Keratinocyte (primary cell): ENCODE results near the gene TIA1. TPM values are rescaled to one million over a fixed set of nuclear protein-coding genes. Genes with fewer than 3 reads are reported as not detected.
"Not testable (repeated sequence)": the region's sequence is repeated elsewhere in the genome, so short reads cannot be mapped to it uniquely, and the experiment has no call there.

Experiments
- DNase-seq: peaks from one replicate; pipeline ENCODE4 v3.0.0-alpha.2; 2011; ENCODE audit warnings: low read depth, missing footprints, low spot score
- FAIRE-seq: peaks from 2 replicates; lab custom pipeline; 2011; peaks lifted over from hg19 to GRCh38; lab: Jason Lieb, UNC
- H2AFZ ChIP-seq: 2 replicates; pipeline ENCODE4 v1.6.0; 2012; ENCODE audit warnings: low read length, control low read depth, inconsistent platforms; ENCODE audit not compliant: control insufficient read depth
- H3K27ac ChIP-seq: 2 replicates; pipeline ENCODE4 v1.5.1; 2011; ENCODE audit warnings: low read length; ENCODE audit not compliant: control insufficient read depth, insufficient read depth
- H3K27me3 ChIP-seq: 3 replicates; pipeline ENCODE4 v1.6.0; 2011; ENCODE audit warnings: low read length; ENCODE audit not compliant: control insufficient read depth, insufficient read depth; ENCODE audit errors: extremely low read depth
- H3K36me3 ChIP-seq, 2 experiments: 2 replicates in 1 of 2; 3 replicates in 1 of 2; pipeline ENCODE4 v1.5.1; 2011; ENCODE audit warnings: low read length in 2 of 2, mild to moderate bottlenecking in 1 of 2; ENCODE audit not compliant: control insufficient read depth in 2 of 2, insufficient read depth in 2 of 2; ENCODE audit errors: extremely low read depth in 1 of 2
- H3K4me1 ChIP-seq: 3 replicates; pipeline ENCODE4 v1.5.1; 2011; ENCODE audit warnings: low read length; ENCODE audit not compliant: control insufficient read depth, insufficient read depth; ENCODE audit errors: extremely low read depth
- H3K4me2 ChIP-seq: 3 replicates; pipeline ENCODE4 v1.6.0; 2011; ENCODE audit warnings: low read depth, low read length; ENCODE audit not compliant: control insufficient read depth, insufficient read depth; ENCODE audit errors: extremely low read depth
- H3K4me3 ChIP-seq, 3 experiments: fragments of 200-600 bp in 1 of 3; sonication (generic) in 1 of 3; 2 replicates in 2 of 3; 3 replicates in 1 of 3; pipeline ENCODE4 v1.5.1; 2011 to 2016; ENCODE audit warnings: low read length in 3 of 3, mild to moderate bottlenecking in 3 of 3, control low read depth in 2 of 3, inconsistent platforms in 1 of 3, low read depth in 1 of 3, mixed read lengths in 1 of 3, mixed run types in 1 of 3, moderate library complexity in 1 of 3; ENCODE audit not compliant: control insufficient read depth in 2 of 3, insufficient read depth in 2 of 3; ENCODE audit errors: extremely low read depth in 1 of 3
- H3K79me2 ChIP-seq: 2 replicates; pipeline ENCODE4 v1.6.0; 2012; ENCODE audit warnings: low read length; ENCODE audit not compliant: control insufficient read depth, insufficient read depth
- H3K9ac ChIP-seq: 3 replicates; pipeline ENCODE4 v1.6.0; 2011; ENCODE audit warnings: low read length; ENCODE audit not compliant: control insufficient read depth, insufficient read depth; ENCODE audit errors: extremely low read depth
- H3K9me1 ChIP-seq: 3 replicates; pipeline ENCODE4 v1.6.0; 2011; ENCODE audit warnings: low read length; ENCODE audit not compliant: control insufficient read depth, insufficient read depth; ENCODE audit errors: extremely low read depth
- H3K9me3 ChIP-seq: 2 replicates; pipeline ENCODE4 v1.5.1; 2012; ENCODE audit warnings: low read depth, low read length; ENCODE audit not compliant: control insufficient read depth
- H4K20me1 ChIP-seq: 3 replicates; pipeline ENCODE4 v1.6.0; 2011; ENCODE audit warnings: low read length; ENCODE audit not compliant: control insufficient read depth, insufficient read depth; ENCODE audit errors: extremely low read depth
- CTCF ChIP-seq, 3 experiments: IDR thresholded peaks in 1 of 3; conservative IDR thresholded peaks in 1 of 3; optimal IDR thresholded peaks in 1 of 3; 2 replicates in 2 of 3; 3 replicates in 1 of 3; pipeline versions ENCODE3 to v1.5.1; 2011; ENCODE audit warnings: low read length in 3 of 3, mild to moderate bottlenecking in 3 of 3, moderate library complexity in 2 of 3, control low read depth in 1 of 3, inconsistent platforms in 1 of 3; ENCODE audit not compliant: insufficient read depth in 2 of 3; ENCODE audit errors: extremely low read depth in 1 of 3
- EZH2 ChIP-seq: IDR thresholded peaks from one replicate; pipeline ENCODE4 v1.6.1; 2012; ENCODE audit warnings: inconsistent platforms, mild to moderate bottlenecking, low read length, moderate library complexity
- dilution Hi-C: fragments of 300-500 bp; cut with MboI; formaldehyde crosslinking; loops from one replicate; pipeline ENCODE4 v1.7.0; 2020; ENCODE audit warnings: low sequenced_read_pairs; ENCODE audit not compliant: extremely low pct_ligation_motif_present
- polyA plus RNA-seq, 5 experiments: library from polyadenylated mRNA; depleted of rRNA in 3 of 5; stranded (reverse) in 3 of 5; stranded (forward) in 1 of 5; unstranded in 1 of 5; fragments of >200 nt; gene quantifications; 1 replicate in 1 of 5; 2 replicates in 3 of 5; 3 replicates in 1 of 5; pipeline versions ENCODE4 v1.2.1 to v1.2.3, GENCODE V29; 2011 to 2012; ENCODE audit warnings: missing spikeins in 2 of 5, low read depth in 1 of 5, low replicate concordance in 1 of 5

The TIA1 gene
- polyA plus RNA-seq, 1 donor (not counting 4 experiments of a cell fraction or from before 2014, with no cell fraction given), result 76.3 TPM

DNA sequence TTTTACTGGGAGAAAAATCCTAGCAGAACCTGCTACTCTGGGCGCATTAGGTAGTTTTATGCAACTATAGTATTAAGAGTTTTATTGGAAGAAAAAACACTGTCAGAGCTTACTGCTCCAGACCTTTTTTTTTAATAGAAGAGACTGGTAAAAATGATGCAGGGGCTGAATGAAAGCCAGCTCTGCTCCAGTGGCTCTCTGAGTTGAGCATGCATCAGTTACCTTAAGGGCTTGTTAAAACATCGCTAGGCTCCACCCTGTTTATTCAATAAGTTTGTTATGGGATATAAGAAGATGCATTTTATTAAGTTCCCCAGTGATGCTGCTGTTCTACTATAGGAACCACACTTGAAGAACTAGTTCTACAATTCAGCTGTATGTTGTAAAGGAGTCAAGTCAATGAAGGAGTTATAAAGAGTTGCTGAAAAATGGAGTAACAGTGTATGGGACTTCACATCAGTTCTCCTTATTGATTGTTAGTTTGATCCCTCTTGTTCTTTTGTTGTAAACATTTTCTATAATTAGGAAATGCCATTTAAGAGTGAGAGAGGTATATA is 31.9 kb upstream of the TIA1 start:
- DNase-seq, result no peak
- Histone ChIP-seq H3K9me3 (no peaks in the 10 kb centered on the region), H3K4me3 (no peak overlapping the region), H3K4me2 (no peak overlapping the region), H3K27me3 (no peaks in the 10 kb centered on the region), H3K79me2 (peaks cover 24% of the 10 kb centered on the region), H3K27ac (no peak overlapping the region), H3K36me3 (peaks cover 6 to 10% of the 10 kb centered on the region in 2 experiments), H3K4me1 (no peaks in the 10 kb centered on the region), H2AFZ (no peak overlapping the region), H3K9me1 (no peaks in the 10 kb centered on the region), H3K9ac (no peak overlapping the region), H4K20me1 (peaks cover 4% of the 10 kb centered on the region)
- TF ChIP-seq EZH2 (no peak), CTCF (optimal IDR thresholded peaks at IDR 0.05 in 1 of 3, IDR thresholded peaks at IDR 0.05 in 1 of 3, conservative IDR thresholded peaks at IDR 0.05 in 1 of 3; ENCODE audit: extremely low read depth in 1 of 3, insufficient read depth in 2 of 3, low read length in 3 of 3) (no peak)
- no peak for FAIRE-seq
- dilution Hi-C loops, result no loop called here

DNA sequence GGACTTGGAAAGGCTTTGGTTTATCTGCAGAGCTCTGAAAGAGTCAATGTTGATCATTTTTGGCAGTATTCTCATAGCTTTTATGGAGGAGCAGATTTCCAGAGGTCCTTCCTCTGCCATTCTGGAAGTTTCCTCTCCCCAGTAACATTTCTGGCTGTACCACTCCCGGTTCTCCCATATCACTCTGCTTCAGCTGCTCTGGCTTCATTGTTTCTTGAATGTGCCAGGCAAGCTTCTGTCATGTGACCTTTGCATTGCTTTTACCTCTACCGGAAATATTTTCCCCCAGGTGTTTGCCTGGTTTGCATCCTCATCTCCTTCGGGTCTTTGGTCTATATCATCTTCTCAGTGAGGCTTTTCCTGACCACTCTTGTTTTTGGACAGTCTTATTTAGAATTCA is 21.9 kb upstream of the TIA1 start:
- Histone ChIP-seq H3K79me2 (no peaks in the 10 kb centered on the region), H3K4me1 (peaks cover 4% of the 10 kb centered on the region), H3K27me3 (no peaks in the 10 kb centered on the region), H2AFZ (peak overlapping the region; percentile 30), H3K9me3 (no peaks in the 10 kb centered on the region), H4K20me1 (no peaks in the 10 kb centered on the region), H3K36me3 (peaks cover 6 to 8% of the 10 kb centered on the region in 2 experiments), H3K27ac (no peak overlapping the region), H3K4me3 (no peak overlapping the region), H3K4me2 (no peak overlapping the region), H3K9me1 (no peaks in the 10 kb centered on the region), H3K9ac (no peak overlapping the region)
- DNase-seq (no peak), FAIRE-seq (no peak)
- TF ChIP-seq CTCF (optimal IDR thresholded peaks at IDR 0.05 in 1 of 3, IDR thresholded peaks at IDR 0.05 in 1 of 3, conservative IDR thresholded peaks at IDR 0.05 in 1 of 3; ENCODE audit: extremely low read depth in 1 of 3, insufficient read depth in 2 of 3, low read length in 3 of 3), result no peak
- TF ChIP-seq EZH2, result no peak
- dilution Hi-C loops, result no loop called here

DNA sequence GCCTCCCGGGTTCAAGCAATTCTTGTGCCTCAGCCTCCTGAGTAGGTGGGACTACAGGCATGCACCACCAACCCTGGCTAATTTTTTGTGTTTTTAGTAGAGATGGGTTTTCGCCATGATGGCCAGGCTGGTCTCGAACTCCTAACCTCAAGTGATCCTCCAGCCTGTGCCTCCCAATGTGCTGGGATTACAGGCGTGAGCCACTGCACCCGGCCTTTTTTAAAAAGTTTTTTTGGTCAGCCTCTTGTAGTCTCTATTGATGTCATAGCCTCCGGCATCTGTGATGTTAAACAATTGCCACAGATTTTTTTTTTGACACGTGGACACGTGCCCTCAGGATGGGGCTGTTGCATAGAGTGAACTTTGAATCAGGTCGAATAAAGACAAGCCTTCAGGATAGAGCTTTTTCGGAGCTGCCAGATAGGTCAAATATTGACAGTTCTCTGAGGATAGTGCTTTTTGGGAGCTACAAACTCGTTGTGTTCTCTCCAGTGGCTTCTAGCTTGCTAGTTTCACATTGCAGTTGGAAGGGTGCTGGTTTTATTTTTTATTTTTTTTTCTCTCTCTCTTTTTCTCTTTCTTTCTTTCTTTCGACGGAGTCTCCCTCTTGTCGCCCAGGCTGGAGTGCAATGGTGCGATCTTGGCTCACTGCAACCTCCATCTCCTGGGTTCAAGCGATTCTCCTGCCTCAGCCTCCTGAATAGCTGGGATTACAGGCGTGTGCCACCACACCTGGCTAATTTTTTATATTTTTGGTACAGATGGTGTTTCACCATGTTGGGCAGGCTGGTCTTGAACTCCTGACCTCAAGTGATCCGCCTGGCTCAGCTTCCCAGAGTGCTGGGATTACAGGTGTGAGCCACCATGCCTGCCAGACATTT is 21.2 kb upstream of the TIA1 start:
- dilution Hi-C loops, result not testable (repeated sequence)

More for the DNA sequence above, 21.2 kb upstream of the TIA1 start:
- FAIRE-seq, H3K79me2 ChIP-seq, H3K27ac ChIP-seq, H4K20me1 ChIP-seq, H3K9ac ChIP-seq, H3K9me3 ChIP-seq, H2AFZ ChIP-seq, H3K36me3 ChIP-seq, H3K4me1 ChIP-seq, H3K4me3 ChIP-seq, DNase-seq, H3K9me1 ChIP-seq, H3K27me3 ChIP-seq, H3K4me2 ChIP-seq: not testable (repeated sequence)
